Stimulated activated CD4-positive, alpha-beta T cell treated with anti-CD3 and anti-CD28 coated beads, TNF-alpha, amount 100 ng/mL, for 24 hours (primary cell): ENCODE results near the gene DNAH8.

Source experiments
- DNase-seq, 3 experiments: peaks; one replicate each; pipeline ENCODE4 v3.0.0-alpha.2; 2020; ENCODE audit warnings: low read depth in 3 of 3

DNAH8 gene

DNA sequence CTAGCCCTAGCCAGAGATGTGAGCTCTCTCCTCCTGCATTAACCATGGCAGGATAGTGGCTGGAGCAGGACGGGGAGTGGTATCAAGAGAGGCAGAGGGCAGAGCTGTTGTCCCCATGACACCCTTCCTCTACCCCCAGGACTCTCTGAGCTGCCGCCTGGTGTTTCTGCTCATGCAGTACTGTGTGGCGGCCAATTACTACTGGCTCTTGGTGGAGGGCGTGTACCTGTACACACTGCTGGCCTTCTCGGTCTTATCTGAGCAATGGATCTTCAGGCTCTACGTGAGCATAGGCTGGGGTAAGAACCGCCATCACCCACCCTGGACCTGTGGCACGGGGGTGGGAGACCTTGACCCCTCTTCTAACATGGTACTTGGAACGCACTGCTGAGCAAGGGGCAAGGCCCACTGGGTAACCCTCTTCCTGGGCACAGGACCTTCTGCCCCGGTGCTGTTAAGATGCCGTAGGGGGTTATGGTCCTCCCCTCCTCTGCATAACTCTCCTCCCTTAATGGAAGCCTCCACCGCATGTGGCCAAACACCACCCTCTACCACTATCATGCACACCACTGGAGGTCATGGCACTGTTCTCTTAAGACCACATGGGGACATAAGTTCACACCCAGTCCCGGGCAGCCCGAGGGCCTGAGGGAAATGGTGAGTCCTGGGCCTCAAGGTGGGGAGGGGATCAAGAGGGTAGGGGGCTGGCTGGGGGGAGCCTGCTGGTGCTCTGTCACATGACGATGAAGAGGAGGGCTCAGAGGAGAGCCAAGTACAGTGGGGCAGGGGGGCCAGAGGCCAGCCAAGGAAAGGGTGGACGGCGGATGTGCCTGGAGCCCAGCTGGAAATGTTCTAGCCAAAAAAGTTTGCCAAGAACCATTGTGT lies 358.6 kb downstream of the DNAH8 start:
- no peak for DNase-seq

DNA sequence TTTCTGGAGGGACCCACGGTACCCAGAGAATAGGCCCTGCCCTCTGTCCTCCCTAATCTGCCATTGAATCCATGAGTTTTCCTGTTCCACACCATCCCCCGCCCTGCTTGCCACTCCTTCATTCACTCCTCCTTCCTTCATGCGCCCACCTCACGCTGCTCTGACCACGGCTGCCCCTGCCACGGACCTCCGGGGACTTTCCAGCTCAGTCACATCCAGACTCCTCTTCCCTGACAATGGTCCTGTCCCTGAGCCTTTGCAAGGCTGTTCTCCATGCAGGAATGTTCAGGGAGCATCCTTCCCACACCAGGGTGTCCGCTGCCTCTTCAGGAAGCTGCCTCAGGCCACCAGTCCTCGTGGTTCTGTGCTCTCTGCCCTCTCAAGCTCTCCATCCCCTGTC lies 359.4 kb downstream of the DNAH8 start:
- no peak for DNase-seq

DNA sequence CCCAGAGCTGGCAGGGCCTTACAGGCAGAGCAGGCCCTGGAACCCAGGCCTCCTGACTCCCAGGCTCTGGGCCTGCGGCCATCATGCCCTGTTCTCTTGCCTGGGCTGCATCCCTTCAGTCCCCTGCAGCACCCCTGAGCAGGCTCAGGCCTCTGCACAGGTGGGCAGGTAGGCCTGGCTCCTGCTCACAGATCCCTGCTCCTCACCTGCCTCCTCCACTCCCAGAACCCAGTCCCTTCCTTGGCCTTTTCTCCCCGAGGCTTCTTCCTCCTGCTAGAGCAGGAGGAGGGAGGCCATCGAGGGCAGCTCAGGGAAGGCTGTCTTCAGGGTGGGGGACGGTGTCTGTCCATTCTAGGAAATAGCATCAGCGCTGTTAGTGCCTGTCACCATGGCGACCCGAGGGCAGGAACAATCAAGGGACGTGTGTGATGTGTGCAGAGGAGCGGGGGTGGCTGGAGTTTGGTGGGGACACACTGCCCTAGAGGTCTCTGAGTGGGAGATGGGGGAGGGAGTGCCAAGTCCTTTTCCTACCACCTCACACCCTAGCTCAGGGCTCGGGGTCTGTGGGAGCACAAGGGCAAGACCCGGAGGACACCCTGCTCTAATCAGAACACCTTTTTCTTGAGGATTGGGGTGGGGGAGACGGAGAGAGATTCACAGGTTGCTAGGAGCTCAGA lies 360.0 kb downstream of the DNAH8 start:
- no peak for DNase-seq

DNA sequence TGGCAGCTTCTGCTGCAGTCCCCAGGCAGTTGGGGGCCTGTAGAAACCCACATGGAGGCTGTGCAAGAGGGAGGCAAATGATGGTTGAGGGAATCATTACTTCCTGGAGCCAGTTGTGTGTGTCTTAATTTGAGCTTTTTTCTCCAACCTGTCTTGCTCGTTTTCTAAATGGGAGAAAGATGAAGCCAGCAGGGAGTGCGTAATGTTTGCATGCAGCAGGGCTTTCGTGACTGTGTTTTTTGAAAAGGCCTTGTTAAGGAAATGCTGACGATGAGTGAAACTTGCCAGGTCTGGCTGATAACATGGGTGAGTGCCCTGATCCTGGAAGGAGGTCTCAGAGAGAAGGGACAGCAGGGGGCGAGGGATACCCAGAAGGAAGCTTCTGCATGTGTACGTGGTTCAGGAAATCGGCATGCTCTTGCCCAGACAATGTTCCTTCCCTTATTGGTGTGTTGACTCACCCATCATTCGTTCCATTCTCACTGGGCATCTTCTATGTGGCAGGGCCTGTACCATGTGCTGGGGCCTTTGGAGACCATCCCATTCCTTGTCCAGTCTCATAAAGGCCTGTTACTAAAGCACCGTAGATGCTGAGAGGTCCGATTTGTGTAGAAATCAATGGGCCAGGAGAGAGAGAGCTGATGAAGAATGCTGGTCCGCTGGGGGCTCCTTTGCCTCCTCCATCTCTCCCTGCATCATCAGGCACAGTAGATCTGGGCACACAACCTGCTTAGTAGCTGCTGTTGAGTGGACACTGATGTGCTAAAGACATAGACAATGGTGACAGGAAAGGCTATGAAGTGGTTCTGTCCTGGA lies 360.9 kb downstream of the DNAH8 start:
- DNase-seq, result no peak

DNA sequence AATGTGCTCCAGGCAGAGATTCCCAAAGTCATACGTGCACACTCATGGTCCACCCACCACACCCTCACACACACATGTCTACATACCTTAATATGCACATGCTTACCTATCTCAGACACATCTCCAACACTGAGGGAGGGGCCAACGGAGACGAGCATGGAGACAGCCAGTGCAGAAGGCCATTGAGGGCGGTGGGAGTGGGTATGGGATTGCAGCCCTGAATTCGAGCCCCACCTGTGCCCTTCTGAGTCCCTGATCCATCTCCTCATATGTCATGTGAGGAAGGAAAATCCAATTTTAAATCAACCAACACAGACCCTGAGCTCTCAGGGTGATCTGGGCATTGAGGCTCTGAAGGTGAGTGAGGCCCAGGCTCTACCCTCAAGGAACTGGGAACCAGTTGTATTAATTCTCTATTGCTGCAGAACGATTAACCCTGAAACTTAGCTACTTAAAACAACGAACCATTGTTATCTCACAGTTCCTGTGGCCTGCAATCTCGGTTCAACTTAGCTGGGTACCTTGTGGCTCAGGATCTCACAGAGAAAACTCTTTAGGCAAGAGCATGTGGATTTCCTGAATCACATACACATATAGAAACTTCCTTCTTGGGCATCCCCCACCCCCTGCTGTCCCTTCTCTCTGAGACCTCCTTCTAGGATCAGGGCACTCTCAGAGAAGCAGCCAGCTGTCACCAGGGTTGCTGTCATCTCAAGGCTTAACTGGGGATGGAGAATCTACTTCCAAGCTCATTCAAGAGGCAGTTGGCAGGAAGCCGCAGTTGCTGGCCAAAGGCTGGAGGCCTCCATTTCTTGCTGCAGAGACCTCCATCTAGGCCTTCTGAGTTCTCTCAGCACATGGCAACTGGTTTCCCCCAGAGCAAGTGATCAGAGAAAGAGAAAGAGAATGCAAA lies 361.8 kb downstream of the DNAH8 start:
- DNase-seq, result no peak

DNA sequence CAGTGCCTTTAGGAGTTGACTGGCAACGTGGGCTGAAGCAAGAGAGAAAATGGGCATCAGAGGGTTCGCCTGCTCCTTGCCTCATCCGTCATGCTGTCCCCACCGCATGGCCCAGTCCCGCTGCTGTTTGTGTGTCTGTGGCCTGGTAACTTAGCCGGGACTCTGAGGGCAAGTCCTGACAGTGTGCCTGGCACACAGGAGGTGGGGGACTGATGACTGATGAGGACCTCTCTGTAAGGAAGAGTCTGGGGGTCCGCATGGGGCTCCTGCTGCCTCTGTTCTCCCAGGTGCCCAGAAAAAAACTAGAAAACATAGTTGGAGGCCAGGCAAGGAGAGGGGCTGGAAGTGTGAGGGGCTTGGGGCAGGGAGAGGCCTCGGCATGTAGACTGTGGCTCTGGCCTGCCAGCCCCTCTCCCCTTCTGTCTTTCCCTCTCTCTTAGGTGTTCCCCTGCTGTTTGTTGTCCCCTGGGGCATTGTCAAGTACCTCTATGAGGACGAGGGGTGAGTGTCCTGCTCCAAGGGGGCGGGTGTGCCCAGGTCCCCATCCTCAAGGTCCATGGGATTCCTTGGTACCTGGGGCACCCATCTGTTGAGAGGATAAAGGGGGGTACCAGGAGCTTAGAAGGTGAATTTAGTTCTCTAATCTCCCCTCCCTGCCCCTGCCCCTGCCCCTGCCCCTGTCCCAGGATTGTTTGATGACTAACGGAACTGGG lies 362.9 kb downstream of the DNAH8 start:
- DNase-seq, result no peak

DNA sequence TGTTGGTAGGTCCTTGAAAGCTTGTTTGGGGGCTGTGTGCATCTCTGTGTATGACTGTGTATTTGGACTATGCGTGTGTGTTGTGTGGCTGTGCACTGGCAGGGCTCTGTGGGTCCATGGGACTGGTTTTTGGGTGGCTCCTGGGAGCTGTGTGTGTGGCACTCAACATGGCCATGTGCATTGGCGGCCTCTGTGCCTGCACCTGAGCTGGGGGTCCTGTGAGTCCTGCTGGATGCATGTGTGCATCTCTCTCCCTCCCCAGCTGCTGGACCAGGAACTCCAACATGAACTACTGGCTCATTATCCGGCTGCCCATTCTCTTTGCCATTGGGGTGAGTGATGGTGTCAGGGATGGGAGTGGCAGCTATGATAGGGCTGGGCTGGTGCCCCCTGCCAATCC lies 363.6 kb downstream of the DNAH8 start:
- no peak for DNase-seq

DNA sequence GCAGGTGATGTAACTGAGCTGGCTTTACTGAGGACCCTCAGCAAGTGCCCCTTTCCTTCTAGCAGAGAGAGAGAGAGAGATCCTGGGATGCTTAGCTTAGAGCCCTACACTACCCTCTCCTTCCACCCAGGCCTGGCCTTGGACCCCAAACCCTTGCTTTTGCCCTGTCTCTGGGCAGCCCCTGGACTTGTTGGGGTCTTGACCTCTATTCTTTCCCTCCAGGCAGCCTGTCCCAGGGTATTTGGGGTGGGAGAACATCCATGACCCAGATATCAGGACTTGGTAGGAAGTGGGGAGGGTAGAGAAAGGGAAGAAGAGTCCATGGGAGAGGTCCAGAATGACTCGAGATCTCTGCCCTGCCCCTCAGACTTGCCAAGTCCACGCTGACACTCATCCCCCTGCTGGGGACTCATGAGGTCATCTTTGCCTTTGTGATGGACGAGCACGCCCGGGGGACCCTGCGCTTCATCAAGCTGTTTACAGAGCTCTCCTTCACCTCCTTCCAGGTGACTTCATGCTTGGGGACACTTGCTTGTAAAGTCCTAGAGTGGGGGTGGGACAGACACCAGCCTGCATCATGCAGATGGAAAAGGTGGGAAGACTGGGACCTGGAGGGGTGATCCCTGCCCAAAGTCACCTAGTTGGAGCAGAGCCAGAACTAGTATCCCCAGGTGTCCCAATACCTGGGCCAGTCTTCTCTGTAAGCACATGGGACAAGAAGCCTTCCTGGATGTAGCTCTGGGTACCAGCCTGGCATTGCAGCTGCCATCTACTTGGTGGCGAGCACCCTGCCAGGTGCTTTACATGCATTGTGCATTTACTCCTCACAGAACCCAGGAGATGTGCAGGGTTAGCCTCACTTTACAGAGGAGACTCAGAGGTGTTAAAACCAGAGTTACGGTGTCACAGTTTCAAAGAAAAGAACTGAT lies 364.4 kb downstream of the DNAH8 start:
- DNase-seq, result no peak
